ENCODE data around the gene CHD5.

Gene CHD5

DNA sequence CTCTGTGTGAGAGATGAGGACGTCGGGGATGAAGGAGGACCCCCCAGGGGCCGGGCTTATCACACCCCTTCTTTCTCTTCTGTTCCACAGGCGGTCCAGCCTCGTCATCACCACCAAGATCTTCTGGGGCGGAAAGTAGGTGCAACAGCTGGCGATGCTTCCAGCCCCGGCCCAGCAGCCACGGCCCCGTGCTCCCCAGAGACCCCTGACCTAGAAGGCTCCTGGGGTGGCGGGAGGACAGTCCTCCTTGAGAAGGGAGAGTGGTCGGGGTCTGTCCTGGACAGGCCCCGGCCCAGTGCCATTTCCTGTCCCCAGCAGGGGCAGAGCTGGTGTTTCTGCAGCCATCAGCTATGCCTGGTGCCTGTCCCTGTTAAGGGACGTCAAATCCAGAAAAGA lies 92.7 kb downstream of the CHD5 start:
- no peaks in the 10 kb centered on the region for H3K36me3 ChIP-seq (ENCODE audit: control insufficient read depth, insufficient read depth, low read length)
- no peak overlapping the region for H3K27ac ChIP-seq

DNA sequence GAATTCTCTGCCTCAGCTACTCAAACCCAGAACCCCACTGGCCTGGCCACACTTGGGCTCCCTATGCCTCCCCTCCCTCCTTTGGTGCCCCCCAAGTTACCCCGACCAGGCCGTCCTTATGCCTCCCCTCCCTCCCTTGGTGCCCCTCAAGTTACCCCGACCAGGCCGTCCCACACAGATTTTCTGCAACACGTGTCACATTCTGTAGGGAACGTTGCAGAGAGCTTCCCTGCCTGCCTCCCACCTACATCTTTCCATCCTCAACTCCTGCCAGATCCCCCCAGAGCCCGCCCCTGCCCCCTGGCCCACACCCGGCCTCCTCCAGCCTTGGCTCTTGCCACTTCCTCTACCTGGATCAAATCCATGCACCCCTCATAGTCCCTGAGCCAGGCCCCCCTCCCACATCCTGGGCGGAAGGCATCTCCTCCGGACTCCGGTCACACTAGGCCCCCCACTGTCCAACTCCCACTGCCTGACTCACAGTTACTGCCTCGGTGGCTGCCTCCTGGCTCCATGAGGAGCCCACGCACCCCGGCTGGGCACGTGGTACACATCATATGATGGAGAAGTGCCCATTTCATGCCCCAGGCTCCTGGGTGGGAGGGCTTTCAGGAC lies 93.3 kb downstream of the CHD5 start:
- Histone ChIP-seq H3K27ac (no peak overlapping the region), H3K4me1 (no peaks in the 10 kb centered on the region), H3K9me3 (ENCODE audit: control insufficient read depth, low read length) (no peaks in the 10 kb centered on the region), H3K36me3 (ENCODE audit: control insufficient read depth, insufficient read depth, low read length) (no peaks in the 10 kb centered on the region), H3K9ac (no peak overlapping the region), H3K4me2 (ENCODE audit: low read length) (no peak overlapping the region), H3K27me3 (ENCODE audit: control insufficient read depth, insufficient read depth, low read length) (no peaks in the 10 kb centered on the region), H2AFZ (no peak overlapping the region), H3K79me2 (no peaks in the 10 kb centered on the region), H3K4me3 (ENCODE audit: low read depth, low read length) (no peak overlapping the region)
- TF ChIP-seq, protein P1, sequence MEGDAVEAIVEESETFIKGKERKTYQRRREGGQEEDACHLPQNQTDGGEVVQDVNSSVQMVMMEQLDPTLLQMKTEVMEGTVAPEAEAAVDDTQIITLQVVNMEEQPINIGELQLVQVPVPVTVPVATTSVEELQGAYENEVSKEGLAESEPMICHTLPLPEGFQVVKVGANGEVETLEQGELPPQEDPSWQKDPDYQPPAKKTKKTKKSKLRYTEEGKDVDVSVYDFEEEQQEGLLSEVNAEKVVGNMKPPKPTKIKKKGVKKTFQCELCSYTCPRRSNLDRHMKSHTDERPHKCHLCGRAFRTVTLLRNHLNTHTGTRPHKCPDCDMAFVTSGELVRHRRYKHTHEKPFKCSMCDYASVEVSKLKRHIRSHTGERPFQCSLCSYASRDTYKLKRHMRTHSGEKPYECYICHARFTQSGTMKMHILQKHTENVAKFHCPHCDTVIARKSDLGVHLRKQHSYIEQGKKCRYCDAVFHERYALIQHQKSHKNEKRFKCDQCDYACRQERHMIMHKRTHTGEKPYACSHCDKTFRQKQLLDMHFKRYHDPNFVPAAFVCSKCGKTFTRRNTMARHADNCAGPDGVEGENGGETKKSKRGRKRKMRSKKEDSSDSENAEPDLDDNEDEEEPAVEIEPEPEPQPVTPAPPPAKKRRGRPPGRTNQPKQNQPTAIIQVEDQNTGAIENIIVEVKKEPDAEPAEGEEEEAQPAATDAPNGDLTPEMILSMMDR (IDR thresholded peaks at IDR 0.05), result no peak

More for the DNA sequence above, 92.7 kb downstream of the CHD5 start:
- H2AFZ ChIP-seq, result no peak overlapping the region
- H3K4me2 ChIP-seq (ENCODE audit: low read length), result no peak overlapping the region
- H3K27me3 ChIP-seq (ENCODE audit: control insufficient read depth, insufficient read depth, low read length), result no peaks in the 10 kb centered on the region
- TF ChIP-seq, protein P1 (IDR thresholded peaks at IDR 0.05), result no peak
- no peaks in the 10 kb centered on the region for H3K4me1 ChIP-seq
- H3K9me3 ChIP-seq (ENCODE audit: control insufficient read depth, low read length), result no peaks in the 10 kb centered on the region
- no peaks in the 10 kb centered on the region for H3K79me2 ChIP-seq
- no peak overlapping the region for H3K4me3 ChIP-seq (ENCODE audit: low read depth, low read length)
- H3K9ac ChIP-seq, result no peak overlapping the region

DNA sequence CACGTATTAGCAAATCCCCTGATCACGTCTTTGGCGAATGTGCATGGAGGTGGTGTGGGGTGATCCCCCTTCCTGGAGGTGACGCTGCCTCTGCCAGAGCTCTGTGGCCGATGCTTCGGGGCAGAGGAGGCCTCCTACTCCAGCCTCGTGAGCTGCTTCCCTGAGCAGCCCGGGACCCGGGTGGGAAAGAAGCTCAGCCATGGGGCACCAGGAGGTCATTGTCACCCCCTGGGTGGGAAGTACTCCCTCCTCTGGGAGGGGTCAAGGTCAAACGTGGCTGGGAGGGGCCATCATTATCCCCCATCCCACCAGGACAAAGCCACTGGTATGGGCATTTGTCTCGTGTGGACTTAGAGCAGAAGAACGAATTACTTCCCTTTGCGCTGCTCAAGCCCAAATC lies 93.8 kb downstream of the CHD5 start:
- no peak overlapping the region for H3K9ac ChIP-seq
- no peak overlapping the region for H2AFZ ChIP-seq
- TF ChIP-seq, protein P1 (IDR thresholded peaks at IDR 0.05), result no peak

DNA sequence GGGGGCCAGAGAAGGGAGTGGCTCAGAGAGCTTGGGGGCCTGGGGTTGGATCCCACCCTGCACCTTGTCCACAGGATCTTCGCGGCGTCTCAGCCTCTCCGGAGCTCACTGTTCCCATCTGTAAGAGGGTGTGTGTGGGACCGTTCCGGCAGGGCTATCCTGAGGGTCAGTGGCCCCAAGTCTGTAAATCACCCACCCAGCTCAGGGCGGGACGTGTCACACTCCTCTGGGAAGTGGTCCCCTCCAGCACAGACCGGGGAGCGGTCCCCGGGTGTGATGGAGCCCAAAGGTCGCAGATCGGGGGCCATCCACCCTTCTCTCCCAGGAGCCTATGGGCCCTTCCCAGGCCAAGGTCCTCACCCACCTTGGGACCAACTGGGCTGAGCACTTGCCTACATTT lies 94.5 kb downstream of the CHD5 start:
- H2AFZ ChIP-seq, result no peak overlapping the region
- no peaks in the 10 kb centered on the region for H3K27me3 ChIP-seq (ENCODE audit: control insufficient read depth, insufficient read depth, low read length)
- no peaks in the 10 kb centered on the region for H3K4me1 ChIP-seq
- no peaks in the 10 kb centered on the region for H3K79me2 ChIP-seq
- no peak overlapping the region for H3K9ac ChIP-seq
- no peak overlapping the region for H3K4me3 ChIP-seq (ENCODE audit: low read depth, low read length)
- H3K36me3 ChIP-seq (ENCODE audit: control insufficient read depth, insufficient read depth, low read length), result no peaks in the 10 kb centered on the region
- no peak overlapping the region for H3K27ac ChIP-seq
- H3K9me3 ChIP-seq (ENCODE audit: control insufficient read depth, low read length), result no peaks in the 10 kb centered on the region
- no peak overlapping the region for H3K4me2 ChIP-seq (ENCODE audit: low read length)
- TF ChIP-seq, protein P1 (IDR thresholded peaks at IDR 0.05), result no peak

More for the DNA sequence above, 93.8 kb downstream of the CHD5 start:
- H3K79me2 ChIP-seq, result no peaks in the 10 kb centered on the region
- no peak overlapping the region for H3K27ac ChIP-seq
- H3K4me2 ChIP-seq (ENCODE audit: low read length), result no peak overlapping the region
- no peaks in the 10 kb centered on the region for H3K27me3 ChIP-seq (ENCODE audit: control insufficient read depth, insufficient read depth, low read length)
- H3K4me1 ChIP-seq, result no peaks in the 10 kb centered on the region
- H3K36me3 ChIP-seq (ENCODE audit: control insufficient read depth, insufficient read depth, low read length), result no peaks in the 10 kb centered on the region
- H3K9me3 ChIP-seq (ENCODE audit: control insufficient read depth, low read length), result no peaks in the 10 kb centered on the region
- no peak overlapping the region for H3K4me3 ChIP-seq (ENCODE audit: low read depth, low read length)

All from parathyroid adenoma (tissue), 2 donors.